ENCODE measurements around the gene TCF7L1. TPM values are rescaled to one million over a fixed set of nuclear protein-coding genes. Genes with fewer than 3 reads are reported as not detected.

The TCF7L1 gene
- total and polyA plus RNA-seq, 2 of the 13 experiments (the other 11 are each of a cell fraction or from before 2014, with no cell fraction given), result 0.04 to 0.15 TPM

DNA sequence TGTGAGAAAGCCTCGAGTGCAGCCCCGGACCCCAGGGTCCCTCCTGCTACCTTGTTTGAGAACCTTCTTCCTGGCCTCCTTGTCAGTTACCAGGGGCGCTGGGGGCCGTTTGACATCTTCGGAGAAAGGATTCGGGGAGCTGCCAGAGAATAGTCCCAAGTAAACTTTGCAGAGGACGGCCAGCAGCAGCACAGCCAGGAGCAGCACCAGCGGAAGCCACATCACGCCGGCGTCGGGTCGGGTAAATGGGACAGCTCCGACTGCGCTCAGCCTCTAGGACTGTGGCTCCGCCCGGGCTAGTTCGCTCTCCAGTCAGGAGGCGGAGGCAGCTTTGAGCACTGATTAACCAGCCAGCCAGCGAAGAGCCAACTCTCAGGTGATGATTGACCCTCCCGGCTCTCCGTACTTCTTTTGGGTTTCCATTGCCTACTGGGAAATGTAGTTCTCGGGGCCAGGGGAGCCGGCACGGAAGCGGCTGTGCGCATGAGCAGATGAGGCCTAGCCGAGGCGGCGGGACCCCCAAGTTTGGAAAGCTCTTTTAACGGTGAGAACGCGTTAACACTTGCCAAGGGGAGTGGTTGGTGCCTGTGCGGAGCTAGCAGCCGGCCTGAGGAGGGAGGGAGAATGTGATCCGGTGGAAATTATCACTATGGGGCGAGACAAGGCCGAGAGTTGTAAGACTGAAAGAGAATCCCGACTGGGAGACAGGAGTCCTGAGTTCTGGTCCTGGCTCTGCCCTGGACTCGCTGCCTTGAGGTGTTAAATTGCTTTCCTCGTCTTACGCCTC, 221.3 kb downstream of the TCF7L1 start, which contains the start of the genes ELMOD3 and RETSAT (continued):
- TF ChIP-seq, protein P1, sequence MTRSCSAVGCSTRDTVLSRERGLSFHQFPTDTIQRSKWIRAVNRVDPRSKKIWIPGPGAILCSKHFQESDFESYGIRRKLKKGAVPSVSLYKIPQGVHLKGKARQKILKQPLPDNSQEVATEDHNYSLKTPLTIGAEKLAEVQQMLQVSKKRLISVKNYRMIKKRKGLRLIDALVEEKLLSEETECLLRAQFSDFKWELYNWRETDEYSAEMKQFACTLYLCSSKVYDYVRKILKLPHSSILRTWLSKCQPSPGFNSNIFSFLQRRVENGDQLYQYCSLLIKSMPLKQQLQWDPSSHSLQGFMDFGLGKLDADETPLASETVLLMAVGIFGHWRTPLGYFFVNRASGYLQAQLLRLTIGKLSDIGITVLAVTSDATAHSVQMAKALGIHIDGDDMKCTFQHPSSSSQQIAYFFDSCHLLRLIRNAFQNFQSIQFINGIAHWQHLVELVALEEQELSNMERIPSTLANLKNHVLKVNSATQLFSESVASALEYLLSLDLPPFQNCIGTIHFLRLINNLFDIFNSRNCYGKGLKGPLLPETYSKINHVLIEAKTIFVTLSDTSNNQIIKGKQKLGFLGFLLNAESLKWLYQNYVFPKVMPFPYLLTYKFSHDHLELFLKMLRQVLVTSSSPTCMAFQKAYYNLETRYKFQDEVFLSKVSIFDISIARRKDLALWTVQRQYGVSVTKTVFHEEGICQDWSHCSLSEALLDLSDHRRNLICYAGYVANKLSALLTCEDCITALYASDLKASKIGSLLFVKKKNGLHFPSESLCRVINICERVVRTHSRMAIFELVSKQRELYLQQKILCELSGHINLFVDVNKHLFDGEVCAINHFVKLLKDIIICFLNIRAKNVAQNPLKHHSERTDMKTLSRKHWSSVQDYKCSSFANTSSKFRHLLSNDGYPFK (CRISPR knock-in tag; IDR thresholded peaks at IDR 0.05; ENCODE audit: borderline replicate concordance), result peak; percentile 90
- peak; percentile 58; the same call in 1 of the 2 replicates for TF ChIP-seq ZNF180 (CRISPR knock-in tag; IDR thresholded peaks at IDR 0.05; ENCODE audit: borderline replicate concordance, low read depth)
- peak; percentile 73 for TF ChIP-seq DMAP1 (CRISPR knock-in tag; IDR thresholded peaks at IDR 0.05)
- TF ChIP-seq KLF9 (CRISPR knock-in tag; IDR thresholded peaks at IDR 0.05; ENCODE audit: low read depth), result peak; percentile 58
- peak; percentile 83 for TF ChIP-seq TARDBP (CRISPR knock-in tag; IDR thresholded peaks at IDR 0.05)
- peak; percentile 32 for TF ChIP-seq ZNF451 (CRISPR knock-in tag; IDR thresholded peaks at IDR 0.05)
- TF ChIP-seq, protein P2, sequence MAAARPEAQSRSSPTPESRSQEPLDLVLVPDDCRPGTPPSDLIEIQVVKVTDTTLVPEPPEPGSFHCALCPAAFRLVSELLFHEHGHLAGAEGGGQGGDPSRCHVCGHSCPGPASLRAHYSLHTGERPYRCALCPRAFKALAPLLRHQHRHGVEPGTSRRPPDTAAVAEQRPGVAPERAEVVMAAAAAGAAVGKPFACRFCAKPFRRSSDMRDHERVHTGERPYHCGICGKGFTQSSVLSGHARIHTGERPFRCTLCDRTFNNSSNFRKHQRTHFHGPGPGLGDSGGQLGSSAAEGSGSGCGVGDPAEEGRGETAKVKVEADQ (CRISPR knock-in tag; IDR thresholded peaks at IDR 0.05; ENCODE audit: borderline replicate concordance), result peak; percentile 45; the same call in 1 of the 2 replicates
- TF ChIP-seq, protein P3, sequence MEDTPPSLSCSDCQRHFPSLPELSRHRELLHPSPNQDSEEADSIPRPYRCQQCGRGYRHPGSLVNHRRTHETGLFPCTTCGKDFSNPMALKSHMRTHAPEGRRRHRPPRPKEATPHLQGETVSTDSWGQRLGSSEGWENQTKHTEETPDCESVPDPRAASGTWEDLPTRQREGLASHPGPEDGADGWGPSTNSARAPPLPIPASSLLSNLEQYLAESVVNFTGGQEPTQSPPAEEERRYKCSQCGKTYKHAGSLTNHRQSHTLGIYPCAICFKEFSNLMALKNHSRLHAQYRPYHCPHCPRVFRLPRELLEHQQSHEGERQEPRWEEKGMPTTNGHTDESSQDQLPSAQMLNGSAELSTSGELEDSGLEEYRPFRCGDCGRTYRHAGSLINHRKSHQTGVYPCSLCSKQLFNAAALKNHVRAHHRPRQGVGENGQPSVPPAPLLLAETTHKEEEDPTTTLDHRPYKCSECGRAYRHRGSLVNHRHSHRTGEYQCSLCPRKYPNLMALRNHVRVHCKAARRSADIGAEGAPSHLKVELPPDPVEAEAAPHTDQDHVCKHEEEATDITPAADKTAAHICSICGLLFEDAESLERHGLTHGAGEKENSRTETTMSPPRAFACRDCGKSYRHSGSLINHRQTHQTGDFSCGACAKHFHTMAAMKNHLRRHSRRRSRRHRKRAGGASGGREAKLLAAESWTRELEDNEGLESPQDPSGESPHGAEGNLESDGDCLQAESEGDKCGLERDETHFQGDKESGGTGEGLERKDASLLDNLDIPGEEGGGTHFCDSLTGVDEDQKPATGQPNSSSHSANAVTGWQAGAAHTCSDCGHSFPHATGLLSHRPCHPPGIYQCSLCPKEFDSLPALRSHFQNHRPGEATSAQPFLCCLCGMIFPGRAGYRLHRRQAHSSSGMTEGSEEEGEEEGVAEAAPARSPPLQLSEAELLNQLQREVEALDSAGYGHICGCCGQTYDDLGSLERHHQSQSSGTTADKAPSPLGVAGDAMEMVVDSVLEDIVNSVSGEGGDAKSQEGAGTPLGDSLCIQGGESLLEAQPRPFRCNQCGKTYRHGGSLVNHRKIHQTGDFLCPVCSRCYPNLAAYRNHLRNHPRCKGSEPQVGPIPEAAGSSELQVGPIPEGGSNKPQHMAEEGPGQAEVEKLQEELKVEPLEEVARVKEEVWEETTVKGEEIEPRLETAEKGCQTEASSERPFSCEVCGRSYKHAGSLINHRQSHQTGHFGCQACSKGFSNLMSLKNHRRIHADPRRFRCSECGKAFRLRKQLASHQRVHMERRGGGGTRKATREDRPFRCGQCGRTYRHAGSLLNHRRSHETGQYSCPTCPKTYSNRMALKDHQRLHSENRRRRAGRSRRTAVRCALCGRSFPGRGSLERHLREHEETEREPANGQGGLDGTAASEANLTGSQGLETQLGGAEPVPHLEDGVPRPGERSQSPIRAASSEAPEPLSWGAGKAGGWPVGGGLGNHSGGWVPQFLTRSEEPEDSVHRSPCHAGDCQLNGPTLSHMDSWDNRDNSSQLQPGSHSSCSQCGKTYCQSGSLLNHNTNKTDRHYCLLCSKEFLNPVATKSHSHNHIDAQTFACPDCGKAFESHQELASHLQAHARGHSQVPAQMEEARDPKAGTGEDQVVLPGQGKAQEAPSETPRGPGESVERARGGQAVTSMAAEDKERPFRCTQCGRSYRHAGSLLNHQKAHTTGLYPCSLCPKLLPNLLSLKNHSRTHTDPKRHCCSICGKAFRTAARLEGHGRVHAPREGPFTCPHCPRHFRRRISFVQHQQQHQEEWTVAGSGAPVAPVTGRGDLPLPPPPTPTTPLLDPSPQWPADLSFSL (CRISPR knock-in tag; IDR thresholded peaks at IDR 0.05), result peak; percentile 78
- peak; percentile 91 for TF ChIP-seq RBM39 (IDR thresholded peaks at IDR 0.05; ENCODE audit: low read depth, low read length, poor library complexity, severe bottlenecking)
- peak; percentile 22; the same call in 1 of the 2 replicates for TF ChIP-seq ZNF430 (CRISPR knock-in tag; IDR thresholded peaks at IDR 0.05)
- TF ChIP-seq ZNF543 (CRISPR knock-in tag; IDR thresholded peaks at IDR 0.05), result peak; percentile 98
- no peak; the same call in 1 of the 2 replicates for TF ChIP-seq RARA (CRISPR knock-in tag; IDR thresholded peaks at IDR 0.05)
- no peak for TF ChIP-seq AKAP8 (CRISPR knock-in tag; IDR thresholded peaks at IDR 0.05)
- 0 out of 2 replicates have a peak, but pooled peaks have one; percentile 4 for TF ChIP-seq ZNF24 (IDR thresholded peaks at IDR 0.05)
- peak; percentile 94 for TF ChIP-seq ERF (CRISPR knock-in tag; IDR thresholded peaks at IDR 0.05)
- TF ChIP-seq, protein P4, sequence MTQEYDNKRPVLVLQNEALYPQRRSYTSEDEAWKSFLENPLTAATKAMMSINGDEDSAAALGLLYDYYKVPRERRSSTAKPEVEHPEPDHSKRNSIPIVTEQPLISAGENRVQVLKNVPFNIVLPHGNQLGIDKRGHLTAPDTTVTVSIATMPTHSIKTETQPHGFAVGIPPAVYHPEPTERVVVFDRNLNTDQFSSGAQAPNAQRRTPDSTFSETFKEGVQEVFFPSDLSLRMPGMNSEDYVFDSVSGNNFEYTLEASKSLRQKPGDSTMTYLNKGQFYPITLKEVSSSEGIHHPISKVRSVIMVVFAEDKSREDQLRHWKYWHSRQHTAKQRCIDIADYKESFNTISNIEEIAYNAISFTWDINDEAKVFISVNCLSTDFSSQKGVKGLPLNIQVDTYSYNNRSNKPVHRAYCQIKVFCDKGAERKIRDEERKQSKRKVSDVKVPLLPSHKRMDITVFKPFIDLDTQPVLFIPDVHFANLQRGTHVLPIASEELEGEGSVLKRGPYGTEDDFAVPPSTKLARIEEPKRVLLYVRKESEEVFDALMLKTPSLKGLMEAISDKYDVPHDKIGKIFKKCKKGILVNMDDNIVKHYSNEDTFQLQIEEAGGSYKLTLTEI (CRISPR knock-in tag; conservative IDR thresholded peaks at IDR 0.05), result no peak
- no peak for TF ChIP-seq CCAR2 (optimal IDR thresholded peaks at IDR 0.05; ENCODE audit: low read depth, low read length)

Data from HepG2 (cell line).